ENCODE data around the gene FAM114A1. TPM values are rescaled to one million over a fixed set of nuclear protein-coding genes. Genes with fewer than 3 reads are reported as not detected.
"Not testable (repeated sequence)": the region's sequence is repeated elsewhere in the genome, so short reads cannot be mapped to it uniquely, and the experiment has no call there.

The FAM114A1 gene
- total and polyA plus RNA-seq, 4 donors = 16.2 to 71.8 (median 36.9) TPM

- H3K4me1 ChIP-seq (ENCODE audit: control insufficient read depth, insufficient read depth, low read length) = no peaks in the 10 kb centered on the region
- H3K9me3 ChIP-seq (ENCODE audit: control insufficient read depth, insufficient read depth, low read length) = no peaks in the 10 kb centered on the region
- no peaks in the 10 kb centered on the region for H3K36me3 ChIP-seq (ENCODE audit: control insufficient read depth, insufficient read depth, low read length)
- no peaks in the 10 kb centered on the region for H3K27me3 ChIP-seq (ENCODE audit: control insufficient read depth, insufficient read depth, low read length)
- H3K4me3 ChIP-seq (ENCODE audit: low read depth, low read length) = no peak overlapping the region
- DNase-seq (ENCODE audit: low read depth in 4 of 6, low spot score in 6 of 6) = no peak
- WGBS (ENCODE audit: insufficient coverage) = no CpG with 5 or more reads among the region's 3 CpGs
- H3K27ac ChIP-seq (ENCODE audit: low read depth, low read length) = no peak overlapping the region
Observed at GRCh38 chr4:38909015-38909414, 41.4 kb downstream of the FAM114A1 start.

GRCh38 chr4:38911257-38911656 lies 43.7 kb downstream of the FAM114A1 start:
- H3K9me3 ChIP-seq (ENCODE audit: control insufficient read depth, insufficient read depth, low read length) = no peaks in the 10 kb centered on the region
- DNase-seq (ENCODE audit: low read depth in 4 of 6, low spot score in 6 of 6) = no peak
- no peak overlapping the region for H3K4me3 ChIP-seq (ENCODE audit: low read depth, low read length)
- no peaks in the 10 kb centered on the region for H3K4me1 ChIP-seq (ENCODE audit: control insufficient read depth, insufficient read depth, low read length)
- no peak overlapping the region for H3K27ac ChIP-seq (ENCODE audit: low read depth, low read length)
- no peaks in the 10 kb centered on the region for H3K27me3 ChIP-seq (ENCODE audit: control insufficient read depth, insufficient read depth, low read length)
- H3K36me3 ChIP-seq (ENCODE audit: control insufficient read depth, insufficient read depth, low read length) = no peaks in the 10 kb centered on the region
- WGBS (ENCODE audit: insufficient coverage) = 100% methylated on average over 2 of the region's 4 CpGs

DNA sequence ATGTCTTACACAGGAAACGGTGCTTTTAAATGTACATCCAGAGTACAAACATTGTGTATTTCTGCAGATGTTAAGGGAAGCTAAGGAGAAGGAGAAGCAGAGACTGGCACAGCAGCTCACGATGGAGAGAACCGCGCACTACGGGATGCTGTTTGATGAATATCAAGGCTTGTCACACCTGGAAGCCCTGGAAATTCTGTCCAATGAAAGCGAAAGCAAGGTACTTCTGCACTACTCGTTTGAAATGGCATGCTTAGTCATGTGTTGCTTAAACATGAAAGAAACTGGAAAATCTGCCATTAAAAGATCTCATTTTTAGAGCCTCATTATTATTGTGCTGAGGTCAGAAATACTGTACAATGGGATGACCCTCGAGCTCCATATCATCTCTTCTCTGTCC lies 47.2 kb downstream of the FAM114A1 start:
- Histone ChIP-seq H3K4me1 (ENCODE audit: control insufficient read depth, insufficient read depth, low read length) (no peaks in the 10 kb centered on the region), H3K27ac (ENCODE audit: low read depth, low read length) (no peak overlapping the region), H3K36me3 (ENCODE audit: control insufficient read depth, insufficient read depth, low read length) (no peaks in the 10 kb centered on the region), H3K4me3 (ENCODE audit: low read depth, low read length) (no peak overlapping the region), H3K27me3 (ENCODE audit: control insufficient read depth, insufficient read depth, low read length) (no peaks in the 10 kb centered on the region), H3K9me3 (ENCODE audit: control insufficient read depth, insufficient read depth, low read length) (no peaks in the 10 kb centered on the region)
- DNase-seq (ENCODE audit: low read depth in 4 of 6, low spot score in 6 of 6) = peak in 1 of 6 donors; percentile 78
- WGBS (ENCODE audit: insufficient coverage) = 92% methylated on average over 5 of the region's 8 CpGs

- WGBS (ENCODE audit: insufficient coverage) = 100% methylated on average over 2 of the region's 5 CpGs
- DNase-seq (ENCODE audit: low read depth in 4 of 6, low spot score in 6 of 6); H3K9me3 ChIP-seq (ENCODE audit: control insufficient read depth, insufficient read depth, low read length): not testable (repeated sequence)
Observed at GRCh38 chr4:38916267-38916666, 48.7 kb downstream of the FAM114A1 start.

GRCh38 chr4:38917481-38918025 lies 49.9 kb downstream of the FAM114A1 start:
- H3K36me3 ChIP-seq (ENCODE audit: control insufficient read depth, insufficient read depth, low read length) = no peaks in the 10 kb centered on the region
- no CpG with 5 or more reads among the region's 8 CpGs for WGBS (ENCODE audit: insufficient coverage)
- no peaks in the 10 kb centered on the region for H3K4me1 ChIP-seq (ENCODE audit: control insufficient read depth, insufficient read depth, low read length)
- no peak overlapping the region for H3K4me3 ChIP-seq (ENCODE audit: low read depth, low read length)
- no peak for DNase-seq (ENCODE audit: low read depth in 4 of 6, low spot score in 6 of 6)
- H3K9me3 ChIP-seq (ENCODE audit: control insufficient read depth, insufficient read depth, low read length) = no peaks in the 10 kb centered on the region
- H3K27me3 ChIP-seq (ENCODE audit: control insufficient read depth, insufficient read depth, low read length) = no peaks in the 10 kb centered on the region
- H3K27ac ChIP-seq (ENCODE audit: low read depth, low read length) = no peak overlapping the region

More at GRCh38 chr4:38916267-38916666, 48.7 kb downstream of the FAM114A1 start:
- H3K27ac ChIP-seq (ENCODE audit: low read depth, low read length); H3K4me3 ChIP-seq (ENCODE audit: low read depth, low read length); H3K27me3 ChIP-seq (ENCODE audit: control insufficient read depth, insufficient read depth, low read length); H3K4me1 ChIP-seq (ENCODE audit: control insufficient read depth, insufficient read depth, low read length); H3K36me3 ChIP-seq (ENCODE audit: control insufficient read depth, insufficient read depth, low read length): not testable (repeated sequence)

- WGBS (ENCODE audit: insufficient coverage) = 100% methylated on average over 2 of the region's 3 CpGs
Observed at GRCh38 chr4:38919494-38919893, 51.9 kb downstream of the FAM114A1 start.

DNA sequence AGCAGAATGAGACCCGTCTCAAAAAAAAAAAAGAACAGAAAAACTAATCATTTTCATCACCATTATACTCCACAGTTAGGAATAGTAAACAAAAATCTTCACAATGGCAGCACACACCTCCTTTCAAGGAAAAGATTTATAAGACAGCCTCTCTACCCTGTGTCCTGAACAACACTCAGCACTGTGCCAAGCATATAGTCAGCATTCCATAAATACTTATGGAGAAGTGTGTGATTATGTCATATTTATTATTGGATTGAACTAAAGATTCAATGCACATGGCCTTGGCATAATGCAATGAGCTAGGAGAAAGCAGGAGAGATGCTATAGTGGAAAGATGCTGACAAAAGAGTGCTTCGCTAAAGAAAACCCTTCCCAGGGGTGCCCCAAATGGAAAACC lies 52.6 kb downstream of the FAM114A1 start:
- Histone ChIP-seq H3K27ac (ENCODE audit: low read depth, low read length) (no peak overlapping the region), H3K36me3 (ENCODE audit: control insufficient read depth, insufficient read depth, low read length) (no peaks in the 10 kb centered on the region)
- no CpG with 5 or more reads among the region's 2 CpGs for WGBS (ENCODE audit: insufficient coverage)

More at GRCh38 chr4:38919494-38919893, 51.9 kb downstream of the FAM114A1 start:
- Histone ChIP-seq H3K36me3 (ENCODE audit: control insufficient read depth, insufficient read depth, low read length) (no peaks in the 10 kb centered on the region), H3K4me1 (ENCODE audit: control insufficient read depth, insufficient read depth, low read length) (peaks cover 4% of the 10 kb centered on the region), H3K4me3 (ENCODE audit: low read depth, low read length) (no peak overlapping the region), H3K27ac (ENCODE audit: low read depth, low read length) (no peak overlapping the region), H3K9me3 (ENCODE audit: control insufficient read depth, insufficient read depth, low read length) (no peaks in the 10 kb centered on the region), H3K27me3 (ENCODE audit: control insufficient read depth, insufficient read depth, low read length) (no peaks in the 10 kb centered on the region)
- DNase-seq (ENCODE audit: low read depth in 4 of 6, low spot score in 6 of 6) = no peak

GRCh38 chr4:38920677-38921076 lies 53.1 kb downstream of the FAM114A1 start:
- no peak overlapping the region for H3K27ac ChIP-seq (ENCODE audit: low read depth, low read length)
- H3K4me3 ChIP-seq (ENCODE audit: low read depth, low read length) = no peak overlapping the region
- peaks cover 4% of the 10 kb centered on the region for H3K4me1 ChIP-seq (ENCODE audit: control insufficient read depth, insufficient read depth, low read length)
- DNase-seq (ENCODE audit: low read depth in 4 of 6, low spot score in 6 of 6) = peak in 1 of 6 donors; percentile 24
- no peaks in the 10 kb centered on the region for H3K27me3 ChIP-seq (ENCODE audit: control insufficient read depth, insufficient read depth, low read length)
- WGBS (ENCODE audit: insufficient coverage) = 63% methylated on average over 5 of the region's 6 CpGs
- H3K9me3 ChIP-seq (ENCODE audit: control insufficient read depth, insufficient read depth, low read length) = no peaks in the 10 kb centered on the region
- H3K36me3 ChIP-seq (ENCODE audit: control insufficient read depth, insufficient read depth, low read length) = no peaks in the 10 kb centered on the region

More for the DNA sequence above, 52.6 kb downstream of the FAM114A1 start:
- no peak for DNase-seq (ENCODE audit: low read depth in 4 of 6, low spot score in 6 of 6)
- Histone ChIP-seq H3K4me3 (ENCODE audit: low read depth, low read length) (no peak overlapping the region), H3K27me3 (ENCODE audit: control insufficient read depth, insufficient read depth, low read length) (no peaks in the 10 kb centered on the region), H3K9me3 (ENCODE audit: control insufficient read depth, insufficient read depth, low read length) (no peaks in the 10 kb centered on the region), H3K4me1 (ENCODE audit: control insufficient read depth, insufficient read depth, low read length) (peaks cover 4% of the 10 kb centered on the region)

- WGBS (ENCODE audit: insufficient coverage) = 100% methylated on average over 1 of the region's 3 CpGs
- no peak for DNase-seq (ENCODE audit: low read depth in 4 of 6, low spot score in 6 of 6)
- H3K4me1 ChIP-seq (ENCODE audit: control insufficient read depth, insufficient read depth, low read length) = peaks cover 7% of the 10 kb centered on the region
- H3K4me3 ChIP-seq (ENCODE audit: low read depth, low read length) = no peak overlapping the region
- no peaks in the 10 kb centered on the region for H3K36me3 ChIP-seq (ENCODE audit: control insufficient read depth, insufficient read depth, low read length)
- no peak overlapping the region for H3K27ac ChIP-seq (ENCODE audit: low read depth, low read length)
- no peaks in the 10 kb centered on the region for H3K9me3 ChIP-seq (ENCODE audit: control insufficient read depth, insufficient read depth, low read length)
- no peaks in the 10 kb centered on the region for H3K27me3 ChIP-seq (ENCODE audit: control insufficient read depth, insufficient read depth, low read length)
Observed at GRCh38 chr4:38921151-38921550, 53.5 kb downstream of the FAM114A1 start.

DNA sequence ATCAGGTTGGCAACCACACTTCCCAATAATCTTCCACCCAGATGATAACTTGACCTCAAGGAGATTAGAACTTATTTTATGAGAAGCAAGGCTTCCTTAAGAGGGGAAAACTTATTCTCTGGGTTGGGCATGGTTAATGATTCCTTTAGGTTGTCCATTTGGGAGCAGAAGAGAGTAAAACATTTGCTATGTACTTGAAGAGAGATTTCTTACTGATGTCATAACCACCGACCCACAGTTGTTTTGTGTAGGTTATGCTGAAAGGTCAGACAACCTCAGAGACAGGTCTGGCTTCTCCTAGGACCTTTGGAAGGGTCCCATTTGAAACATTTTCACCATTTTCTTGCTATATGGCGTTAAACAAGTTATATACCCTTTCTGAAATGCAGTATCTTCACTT lies 56.1 kb downstream of the FAM114A1 start:
- H3K27me3 ChIP-seq (ENCODE audit: control insufficient read depth, insufficient read depth, low read length) = no peaks in the 10 kb centered on the region
- peaks cover 3% of the 10 kb centered on the region for H3K36me3 ChIP-seq (ENCODE audit: control insufficient read depth, insufficient read depth, low read length)
- no peaks in the 10 kb centered on the region for H3K9me3 ChIP-seq (ENCODE audit: control insufficient read depth, insufficient read depth, low read length)
- no peak for DNase-seq (ENCODE audit: low read depth in 4 of 6, low spot score in 6 of 6)
- H3K27ac ChIP-seq (ENCODE audit: low read depth, low read length) = no peak overlapping the region
- no CpG with 5 or more reads among the region's 2 CpGs for WGBS (ENCODE audit: insufficient coverage)
- peaks cover 12% of the 10 kb centered on the region for H3K4me1 ChIP-seq (ENCODE audit: control insufficient read depth, insufficient read depth, low read length)
- H3K4me3 ChIP-seq (ENCODE audit: low read depth, low read length) = no peak overlapping the region

Measured in spinal cord (tissue), 10 donors.